ENCODE results near the gene WWOX. TPM values are rescaled to one million over a fixed set of nuclear protein-coding genes. Genes with fewer than 3 reads are reported as not detected.

Gene WWOX
- total and polyA plus RNA-seq, 2 of the 8 experiments (the other 6 are each of a cell fraction or from before 2014, with no cell fraction given) = 5.4 to 16.7 TPM

DNA sequence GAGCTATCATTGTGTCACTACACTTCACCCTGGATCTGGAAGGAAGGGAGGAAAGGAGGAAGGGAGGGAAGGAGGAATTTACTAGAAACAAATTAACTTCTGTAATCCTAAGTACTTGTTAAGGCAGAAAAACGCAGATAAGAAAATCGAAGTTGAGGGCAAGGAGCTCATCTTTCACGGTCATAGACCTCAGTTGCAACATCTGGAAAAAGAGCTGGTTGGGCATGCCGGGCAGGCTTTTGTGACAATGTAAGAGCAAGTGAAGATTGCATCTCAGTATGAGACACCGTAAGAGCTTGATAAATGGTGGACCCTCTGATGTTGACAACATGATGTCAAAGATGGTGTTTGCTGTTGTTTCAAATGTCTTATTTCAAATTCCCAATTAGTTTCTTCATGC is 779.6 kb downstream of the WWOX start:
- no peak overlapping the region for H3K9ac ChIP-seq (replicated peaks in 1 of 4; ENCODE audit: extremely low read depth in 1 of 4, low read depth in 3 of 4, low read length in 3 of 4)
- H3K27ac ChIP-seq (ENCODE audit: low read depth, low read length) = no peak overlapping the region
- DNase-seq (ENCODE audit: low read depth in 1 of 2, low spot score in 2 of 2) = no peak
- H2BK5ac ChIP-seq (ENCODE audit: low read depth, low read length) = no peak overlapping the region
- no peak overlapping the region for H3K4me2 ChIP-seq (ENCODE audit: insufficient read depth in 1 of 2, low read depth in 2 of 2, low read length in 2 of 2)
- no peaks in the 10 kb centered on the region for H3K27me3 ChIP-seq (replicated peaks in 1 of 4; ENCODE audit: control insufficient read depth in 3 of 4, extremely low read depth in 1 of 4, insufficient read depth in 3 of 4, low read length in 3 of 4)
- H3K9me3 ChIP-seq (ENCODE audit: insufficient read depth in 2 of 2, low read depth in 1 of 2, low read length in 1 of 2) = no peaks in the 10 kb centered on the region
- no peaks in the 10 kb centered on the region for H3K79me1 ChIP-seq (ENCODE audit: low read depth, low read length)
- no peak overlapping the region for H3K56ac ChIP-seq (replicated peaks; ENCODE audit: insufficient read length, low read depth, low read length)
- H2BK20ac ChIP-seq (ENCODE audit: low read length) = no peak overlapping the region
- no peak overlapping the region for H3K4me3 ChIP-seq (ENCODE audit: extremely low read depth in 1 of 4, insufficient read depth in 2 of 4, low read depth in 3 of 4, low read length in 4 of 4)
- peaks cover 0 to 11% (median 4%) of the 10 kb centered on the region in 4 experiments; a peak in 4 of 7 replicates for H3K4me1 ChIP-seq (replicated peaks in 1 of 4; ENCODE audit: control insufficient read depth in 3 of 4, insufficient read depth in 4 of 4, low read length in 3 of 4)
- ChIA-PET POLR2A (ENCODE audit: partially characterized antibody) (no interaction called here), CTCF (ENCODE audit: partially characterized antibody) (interaction anchor here (0.6 to 2.7 kb wide), 4 partner anchors 10 to 99 kb away, joined by 3 to 13 read pairs (median 4); no protein-coding TSS in a partner anchor)
- no peak overlapping the region for H2BK120ac ChIP-seq (replicated peaks; ENCODE audit: low read depth, low read length)
- H2BK12ac ChIP-seq (ENCODE audit: low read depth, low read length) = no peak overlapping the region
- no peak overlapping the region for H2AK5ac ChIP-seq (ENCODE audit: low read depth, low read length)
- H2AFZ ChIP-seq (ENCODE audit: low read length) = no peak overlapping the region
- no peak overlapping the region for H3K4ac ChIP-seq (replicated peaks; ENCODE audit: insufficient read length, low read depth, low read length)
- no peak overlapping the region for H3K23ac ChIP-seq (ENCODE audit: insufficient read length)
- H2BK15ac ChIP-seq (ENCODE audit: low read length) = no peak overlapping the region
- no peaks in the 10 kb centered on the region for H3K36me3 ChIP-seq (ENCODE audit: control insufficient read depth in 2 of 4, insufficient read depth in 4 of 4, low read length in 3 of 4)
- H4K20me1 ChIP-seq (replicated peaks in 1 of 2; ENCODE audit: control insufficient read depth in 1 of 2, insufficient read depth in 2 of 2, low read length in 2 of 2) = no peaks in the 10 kb centered on the region
- no peak overlapping the region for H4K91ac ChIP-seq (replicated peaks; ENCODE audit: insufficient read length, low read length)
- H3K18ac ChIP-seq (ENCODE audit: extremely low read depth, low read length) = no peak overlapping the region
- 93% methylated on average over 5 of the region's 5 CpGs; no CpG with 5 or more reads in 1 of the 2 experiments for WGBS, 2 experiments (ENCODE audit: extremely low coverage in 1 of 2, insufficient coverage in 1 of 2, insufficient read length in 1 of 2, insufficient replicate concordance in 2 of 2, low coverage in 1 of 2, low lambda C conversion rate in 2 of 2, missing lambda C conversion rate in 1 of 2)
- no peak overlapping the region for H4K8ac ChIP-seq (ENCODE audit: extremely low read depth, insufficient read depth, low read length)
- no peaks in the 10 kb centered on the region for H3K23me2 ChIP-seq (ENCODE audit: low read depth, low read length)
- no peak overlapping the region for H3K14ac ChIP-seq (ENCODE audit: insufficient read length)
- FAIRE-seq = no peak
- H3K79me2 ChIP-seq (ENCODE audit: control insufficient read depth in 1 of 2, insufficient read depth in 2 of 2, low read length in 2 of 2) = no peaks in the 10 kb centered on the region; a peak in 1 of 4 replicates
- H4K5ac ChIP-seq (ENCODE audit: insufficient read length, low read depth, low read length) = no peak overlapping the region
- TF ChIP-seq CTCF (IDR thresholded peaks at IDR 0.05; ENCODE audit: control extremely low read depth in 1 of 3, insufficient read depth in 1 of 3, low read depth in 1 of 3, low read length in 3 of 3) (no peak), SRF (IDR thresholded peaks at IDR 0.05; ENCODE audit: low read depth, low read length) (no peak), SP1 (IDR thresholded peaks at IDR 0.05; ENCODE audit: low read depth, low read length) (no peak)
- TF ChIP-seq, protein P1, sequence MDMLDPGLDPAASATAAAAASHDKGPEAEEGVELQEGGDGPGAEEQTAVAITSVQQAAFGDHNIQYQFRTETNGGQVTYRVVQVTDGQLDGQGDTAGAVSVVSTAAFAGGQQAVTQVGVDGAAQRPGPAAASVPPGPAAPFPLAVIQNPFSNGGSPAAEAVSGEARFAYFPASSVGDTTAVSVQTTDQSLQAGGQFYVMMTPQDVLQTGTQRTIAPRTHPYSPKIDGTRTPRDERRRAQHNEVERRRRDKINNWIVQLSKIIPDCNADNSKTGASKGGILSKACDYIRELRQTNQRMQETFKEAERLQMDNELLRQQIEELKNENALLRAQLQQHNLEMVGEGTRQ (IDR thresholded peaks at IDR 0.05; ENCODE audit: low read length) = no peak

Data from H1 (cell line).